ENCODE measurements around the gene CCNG2.

GRCh38 chr4:77188498-77189220, 31.7 kb downstream of the CCNG2 start:
- TF ChIP-seq CTCF (conservative IDR thresholded peaks at IDR 0.05; ENCODE audit: low read depth, low read length): no peak
- no peak for TF ChIP-seq RAD21 (IDR thresholded peaks at IDR 0.05; ENCODE audit: low read length)
- no peak for TF ChIP-seq POLR2A (IDR thresholded peaks at IDR 0.05; ENCODE audit: low read depth, low read length)
- no peak for TF ChIP-seq FOS (IDR thresholded peaks at IDR 0.05; ENCODE audit: low read depth, low read length)
- no peak for TF ChIP-seq MAZ (IDR thresholded peaks at IDR 0.05; ENCODE audit: borderline replicate concordance, low read depth, low read length)

Data from IMR-90 (cell line).